Measurements from ENCODE around the gene CGB3.
"Not testable (repeated sequence)": the region's sequence is repeated elsewhere in the genome, so short reads cannot be mapped to it uniquely, and the experiment has no call there.

CGB3 gene
- 0 to 0.11 (median 0) reads per million in 17 experiments for total RNA-seq

- DNase-seq = not testable (repeated sequence)
These were observed at the start of gene CGB3 for GRCh38 chr19:49024233-49024632. Gene CGB3, minus strand, starts transcription at chr19:49024333. Its CDS starts 362 bp downstream, at chr19:49023971.

GRCh38 chr19:49071860-49072547 is 47.9 kb upstream of the CGB3 start:
- peak in 2 of 4 experiments; percentile 27 to 42 for DNase-seq

- DNase-seq = no peak
These were observed 46.3 kb upstream of the CGB3 start for GRCh38 chr19:49070416-49070815.

- no peak for DNase-seq
These were observed 44.9 kb upstream of the CGB3 start for GRCh38 chr19:49069026-49069425.

GRCh38 chr19:49067554-49067953 is 43.4 kb upstream of the CGB3 start:
- no peak for DNase-seq

GRCh38 chr19:49065905-49066512 is 41.9 kb upstream of the CGB3 start:
- no peak for DNase-seq

- no peak for DNase-seq
These were observed 40.9 kb upstream of the CGB3 start, which contains the start of gene NTF4 for GRCh38 chr19:49064768-49065611. Gene NTF4, minus strand, starts transcription at chr19:49064818. Its CDS starts 2,821 bp downstream, at chr19:49061997.

GRCh38 chr19:49064029-49064629 is 40.0 kb upstream of the CGB3 start:
- DNase-seq = no peak

GRCh38 chr19:49061445-49061844 is 37.3 kb upstream of the CGB3 start:
- no peak for DNase-seq

GRCh38 chr19:49061000-49061399 is 36.9 kb upstream of the CGB3 start:
- DNase-seq = no peak

- no peak for DNase-seq
These were observed 34.9 kb upstream of the CGB3 start for GRCh38 chr19:49059053-49059452.

- peak in 2 of 4 experiments; percentile 15 to 19 for DNase-seq
These were observed 34.4 kb upstream of the CGB3 start for GRCh38 chr19:49058562-49058961.

- DNase-seq = peak; percentile 36 to 71 (median 55)
These were observed 33.6 kb upstream of the CGB3 start, which contains the start of gene CGB7 for GRCh38 chr19:49057636-49058234. Gene CGB7, minus strand, starts transcription at chr19:49057749. Its CDS starts 2,374 bp downstream, at chr19:49055375.

- not testable (repeated sequence) for DNase-seq
These were observed 32.9 kb upstream of the CGB3 start for GRCh38 chr19:49056902-49057596.

- peak; percentile 43 to 80 (median 60) for DNase-seq
These were observed 32.2 kb upstream of the CGB3 start for GRCh38 chr19:49056101-49056901.

- not testable (repeated sequence) for DNase-seq
These were observed 26.4 kb upstream of the CGB3 start for GRCh38 chr19:49050376-49051033.

- not testable (repeated sequence) for DNase-seq
These were observed 25.7 kb upstream of the CGB3 start for GRCh38 chr19:49049834-49050233.

- not testable (repeated sequence) for DNase-seq
These were observed 24.9 kb upstream of the CGB3 start, which contains the start of gene CGB8 for GRCh38 chr19:49049011-49049410. Gene CGB8, minus strand, starts transcription at chr19:49049111. Its CDS starts 372 bp downstream, at chr19:49048739.

GRCh38 chr19:49043548-49043947 is 19.4 kb upstream of the CGB3 start, which contains the start of gene CGB5:
Gene CGB5, plus strand, starts transcription at chr19:49043848. Its CDS starts 362 bp downstream, at chr19:49044210.
- DNase-seq = not testable (repeated sequence)

GRCh38 chr19:49042666-49043065 is 18.5 kb upstream of the CGB3 start:
- DNase-seq = not testable (repeated sequence)

Measured in suppressor macrophage (primary cell).